Measurements from ENCODE around the gene TRIM7. TPM values are rescaled to one million over a fixed set of nuclear protein-coding genes. Genes with fewer than 3 reads are reported as not detected.

Gene TRIM7
- total and polyA plus RNA-seq, 9 of the 15 experiments (the other 6 are each of a cell fraction or from before 2014, with no cell fraction given), result 2.6 to 14.9 (median 8.9) TPM

GRCh38 chr5:181221792-181222629 is 17.0 kb upstream of the TRIM7 start (continued):
- TF ChIP-seq CREB3L1 (IDR thresholded peaks at IDR 0.05; ENCODE audit: borderline replicate concordance, low read depth), result peak; percentile 99
- no peak for TF ChIP-seq MCM2 (IDR thresholded peaks at IDR 0.05; ENCODE audit: low read depth)
- TF ChIP-seq USF1 (CRISPR knock-in tag; IDR thresholded peaks at IDR 0.05), result peak; percentile 53; the same call in 1 of the 2 replicates
- no peak for TF ChIP-seq HMG20A (CRISPR knock-in tag; conservative IDR thresholded peaks at IDR 0.05)
- peak; percentile 32 for TF ChIP-seq HDAC3 (IDR thresholded peaks at IDR 0.05; ENCODE audit: borderline replicate concordance, partially characterized antibody)
- TF ChIP-seq SIN3B (IDR thresholded peaks at IDR 0.05; ENCODE audit: low read depth), result 0 out of 2 replicates have a peak, but pooled peaks have one; percentile 10
- TF ChIP-seq GABPA (tag; conservative IDR thresholded peaks at IDR 0.05; ENCODE audit: low read depth), result no peak
- peak; percentile 77 for TF ChIP-seq POLR2G (IDR thresholded peaks at IDR 0.05; ENCODE audit: low read depth, low read length)
- 0 out of 2 replicates have a peak, but pooled peaks have one; percentile 30 for TF ChIP-seq NFATC3 (IDR thresholded peaks at IDR 0.05)
- 0 out of 2 replicates have a peak, but pooled peaks have one; percentile 78 for TF ChIP-seq CBX1 (IDR thresholded peaks at IDR 0.05; ENCODE audit: low read depth)
- no peak for TF ChIP-seq TAF15 (IDR thresholded peaks at IDR 0.05; ENCODE audit: low read depth, low read length)
- peak; percentile 82 to 88; a peak in 3 of 4 replicates for TF ChIP-seq MNT (conservative IDR thresholded peaks at IDR 0.05)
- TF ChIP-seq TRIM28 (IDR thresholded peaks at IDR 0.05), result peak; percentile 81
- peak; percentile 12; the same call in 1 of the 2 replicates for TF ChIP-seq OTX1 (CRISPR knock-in tag; IDR thresholded peaks at IDR 0.05)
- peak; percentile 33; the same call in 1 of the 2 replicates for TF ChIP-seq ZBED1 (IDR thresholded peaks at IDR 0.05)
- TF ChIP-seq NONO (IDR thresholded peaks at IDR 0.05; ENCODE audit: low read depth in 2 of 2, low read length in 1 of 2), result no peak; a peak in 1 of 4 replicates
- peak; percentile 53 for TF ChIP-seq HCFC1 (IDR thresholded peaks at IDR 0.05; ENCODE audit: low read depth, low read length)
- 0 out of 2 replicates have a peak, but pooled peaks have one; percentile 67 for TF ChIP-seq HNRNPUL1 (IDR thresholded peaks at IDR 0.05; ENCODE audit: low read length)
- peak; percentile 35; the same call in 1 of the 2 replicates for TF ChIP-seq SMAD4 (CRISPR knock-in tag; conservative IDR thresholded peaks at IDR 0.05)
- TF ChIP-seq MEF2D (tag; conservative IDR thresholded peaks at IDR 0.05; ENCODE audit: low read depth), result 0 out of 2 replicates have a peak, but pooled peaks have one; percentile 61
- peak; percentile 91 for TF ChIP-seq RB1 (IDR thresholded peaks at IDR 0.05; ENCODE audit: low read depth)
- peak; percentile 73 for TF ChIP-seq BCOR (IDR thresholded peaks at IDR 0.05)
- peak; percentile 89 for TF ChIP-seq RNF2 (IDR thresholded peaks at IDR 0.05)
- peak; percentile 81 for TF ChIP-seq TEAD4 (IDR thresholded peaks at IDR 0.05; ENCODE audit: low read length)
- TF ChIP-seq TEAD4 (CRISPR knock-in tag; IDR thresholded peaks at IDR 0.05; ENCODE audit: borderline replicate concordance), result no peak
- TF ChIP-seq ARNT (IDR thresholded peaks at IDR 0.05), result peak; percentile 68 to 91; a peak in 3 of 4 replicates
- peak; percentile 61; the same call in 1 of the 2 replicates for TF ChIP-seq ZBTB7A (IDR thresholded peaks at IDR 0.05; ENCODE audit: borderline replicate concordance, control insufficient read depth, low read depth, low read length)
